Measurements from ENCODE around the gene SMIM13. TPM values are rescaled to one million over a fixed set of nuclear protein-coding genes. Genes with fewer than 3 reads are reported as not detected.

Gene SMIM13
- total RNA-seq, 1 donor from 2014 or later: 5.8 TPM

- POLR2A ChIA-PET: no interaction called here
- CTCF ChIA-PET: no interaction called here
- DNase-seq: no peak
- Mint-ChIP-seq H3K27me3 (no peaks in the 10 kb centered on the region), H3K9me3 (no peaks in the 10 kb centered on the region), H3K4me1 (peaks cover 9% of the 10 kb centered on the region), H3K27ac (no peak overlapping the region), H3K36me3 (ENCODE audit: low read depth) (no peaks in the 10 kb centered on the region), H3K4me3 (no peak overlapping the region)
- no peak for ATAC-seq (ENCODE audit: low read depth)
- no peak for TF ChIP-seq CTCF (IDR thresholded peaks at IDR 0.05)
- intact Hi-C loops (cut with micrococcal nuclease): no loop called here
Observed at GRCh38 chr6:11120271-11121005, 26.8 kb downstream of the SMIM13 start.

- Mint-ChIP-seq H3K36me3 (ENCODE audit: low read depth) (peaks cover 3% of the 10 kb centered on the region), H3K9me3 (no peaks in the 10 kb centered on the region), H3K27me3 (no peaks in the 10 kb centered on the region), H3K4me1 (peaks cover 2% of the 10 kb centered on the region), H3K4me3 (no peak overlapping the region), H3K27ac (no peak overlapping the region)
- ChIA-PET POLR2A (no interaction called here), CTCF (no interaction called here)
- no peak for DNase-seq
- no peak for TF ChIP-seq CTCF (IDR thresholded peaks at IDR 0.05)
- intact Hi-C loops (cut with micrococcal nuclease): no loop called here
- ATAC-seq (ENCODE audit: low read depth): no peak
Observed at GRCh38 chr6:11121851-11122250, 28.2 kb downstream of the SMIM13 start.

- H3K4me3 Mint-ChIP-seq: no peak overlapping the region
- no peak for TF ChIP-seq CTCF (IDR thresholded peaks at IDR 0.05)
- intact Hi-C loops (cut with micrococcal nuclease): no loop called here
- CTCF ChIA-PET: no interaction called here
- peaks cover 2% of the 10 kb centered on the region for H3K4me1 Mint-ChIP-seq
- peaks cover 6% of the 10 kb centered on the region for H3K36me3 Mint-ChIP-seq (ENCODE audit: low read depth)
- no peak overlapping the region for H3K27ac Mint-ChIP-seq
- no peaks in the 10 kb centered on the region for H3K27me3 Mint-ChIP-seq
- no peak for DNase-seq
- H3K9me3 Mint-ChIP-seq: no peaks in the 10 kb centered on the region
- POLR2A ChIA-PET: no interaction called here
- ATAC-seq (ENCODE audit: low read depth): no peak
Observed at GRCh38 chr6:11122380-11122779, 28.7 kb downstream of the SMIM13 start.

- Mint-ChIP-seq H3K4me1 (peaks cover 2% of the 10 kb centered on the region), H3K4me3 (no peak overlapping the region), H3K36me3 (ENCODE audit: low read depth) (peaks cover 10% of the 10 kb centered on the region), H3K27ac (no peak overlapping the region), H3K27me3 (no peaks in the 10 kb centered on the region), H3K9me3 (no peaks in the 10 kb centered on the region)
- CTCF ChIA-PET: no interaction called here
- DNase-seq (no peak), ATAC-seq (ENCODE audit: low read depth) (no peak)
- intact Hi-C loops (cut with micrococcal nuclease): no loop called here
- no peak for TF ChIP-seq CTCF (IDR thresholded peaks at IDR 0.05)
- POLR2A ChIA-PET: no interaction called here
Observed at GRCh38 chr6:11123978-11124377, 30.3 kb downstream of the SMIM13 start.

- Mint-ChIP-seq H3K9me3 (no peaks in the 10 kb centered on the region), H3K27me3 (no peaks in the 10 kb centered on the region), H3K36me3 (ENCODE audit: low read depth) (peaks cover 10% of the 10 kb centered on the region), H3K27ac (no peak overlapping the region), H3K4me1 (peaks cover 14% of the 10 kb centered on the region), H3K4me3 (no peak overlapping the region)
- ChIA-PET POLR2A (no interaction called here), CTCF (no interaction called here)
- DNase-seq: no peak
- intact Hi-C loops (cut with micrococcal nuclease): no loop called here
- no peak for TF ChIP-seq CTCF (IDR thresholded peaks at IDR 0.05)
- ATAC-seq (ENCODE audit: low read depth): no peak
Observed at GRCh38 chr6:11126876-11127275, 33.2 kb downstream of the SMIM13 start.
